ENCODE data around the gene C11orf91. TPM values are rescaled to one million over a fixed set of nuclear protein-coding genes. Genes with fewer than 3 reads are reported as not detected.

C11orf91 gene
- total RNA-seq, 2 experiments from 2014 or later, result not detected

- H2AFZ ChIP-seq (ENCODE audit: low read length), result no peak overlapping the region
- TF ChIP-seq EZH2phosphoT487 (IDR thresholded peaks at IDR 0.05; ENCODE audit: borderline replicate concordance, low read depth, low read length) (no peak), CTCF (conservative IDR thresholded peaks at IDR 0.05; ENCODE audit: low read length) (no peak)
- no peaks in the 10 kb centered on the region for H3K36me3 ChIP-seq (ENCODE audit: insufficient read depth, low read length)
- POLR2A ChIA-PET, result interaction anchor here (0.9 to 1.3 kb wide), 4 partner anchors 48 to 342 kb away, joined by 3 to 6 read pairs (median 3); partner anchors contain the start of gene CD59
- CTCF ChIA-PET (ENCODE audit: unreplicated experiment), result interaction anchor here (1.0 to 1.4 kb wide), 2 partner anchors 10 to 329 kb away, joined by 3 read pairs; no protein-coding TSS in a partner anchor
- H3K79me2 ChIP-seq (ENCODE audit: insufficient read depth, low read depth, low read length), result no peaks in the 10 kb centered on the region
- no peak for DNase-seq (ENCODE audit: low spot score)
- H3K27ac ChIP-seq (ENCODE audit: low read depth, low read length, poor library complexity, severe bottlenecking), result no peak overlapping the region
- intact Hi-C loops (cut with micrococcal nuclease; ENCODE audit: unreplicated experiment), result loop anchor here (2.0 to 5.0 kb wide), 2 partner anchors 147 to 522 kb away; no protein-coding TSS in a partner anchor
- H3K4me2 ChIP-seq (ENCODE audit: low read length), result no peak overlapping the region
- no TSS peak for BruUV-seq (replicated peaks)
- no peaks in the 10 kb centered on the region for H3K9me3 ChIP-seq (ENCODE audit: low read length)
- no peaks in the 10 kb centered on the region for H4K20me1 ChIP-seq (ENCODE audit: insufficient read depth, low read length)
- H3K4me3 ChIP-seq (ENCODE audit: low read depth, low read length, poor library complexity, severe bottlenecking), result no peak overlapping the region
- peaks cover 4% of the 10 kb centered on the region for H3K4me1 ChIP-seq (ENCODE audit: insufficient read depth, low read length, poor library complexity, severe bottlenecking)
- no peaks in the 10 kb centered on the region for H3K9me2 ChIP-seq (ENCODE audit: insufficient read depth, low read length)
These were observed 11.5 kb downstream of the C11orf91 start for GRCh38 chr11:33689085-33689484.

DNA sequence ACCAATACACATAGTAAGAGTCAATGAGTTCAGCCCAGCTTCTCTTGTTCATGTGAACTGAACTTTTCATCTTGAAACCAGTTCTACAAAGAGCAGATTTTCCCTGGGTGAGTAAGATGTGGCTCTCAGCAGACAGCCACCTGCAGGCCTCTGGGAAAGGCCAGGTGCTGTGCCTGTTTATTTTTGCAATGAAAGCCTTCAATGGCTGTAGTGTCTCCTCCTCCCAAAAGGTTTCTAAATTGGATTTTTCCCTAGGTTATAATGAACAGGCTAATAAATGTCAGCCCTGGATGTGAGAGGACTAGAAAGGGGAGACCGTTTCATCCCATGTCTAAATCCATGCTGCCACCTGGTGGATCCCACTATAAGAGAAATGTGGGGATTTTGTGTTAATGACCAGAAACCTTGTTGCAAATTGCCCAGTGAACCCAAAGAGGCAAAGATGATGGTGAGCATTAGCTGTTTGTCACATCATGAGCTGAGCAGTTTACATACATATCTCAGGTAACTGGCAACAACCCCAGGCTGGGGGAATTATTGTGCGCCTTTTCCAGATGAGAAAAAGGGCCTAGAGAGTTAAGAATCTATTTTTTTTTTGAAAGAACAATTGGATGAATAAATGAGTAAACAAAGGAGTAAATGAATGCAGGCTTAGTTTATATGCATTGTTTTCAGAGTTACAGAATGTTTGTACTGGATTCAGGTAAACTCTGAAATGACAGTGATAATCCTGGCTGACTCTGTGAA is 12.7 kb downstream of the C11orf91 start:
- H4K20me1 ChIP-seq (ENCODE audit: insufficient read depth, low read length), result no peaks in the 10 kb centered on the region
- H3K36me3 ChIP-seq (ENCODE audit: insufficient read depth, low read length), result no peaks in the 10 kb centered on the region
- ChIA-PET POLR2A (interaction anchor here (1.1 to 1.2 kb wide), 2 partner anchors 323 to 526 kb away, joined by 3 read pairs; partner anchors contain the start of gene CSTF3), CTCF (ENCODE audit: unreplicated experiment) (interaction anchor here (1.0 kb wide), 1 partner anchor 9 kb away, joined by 3 read pairs; no protein-coding TSS in a partner anchor)
- H2AFZ ChIP-seq (ENCODE audit: low read length), result no peak overlapping the region
- H3K4me3 ChIP-seq (ENCODE audit: low read depth, low read length, poor library complexity, severe bottlenecking), result no peak overlapping the region
- peaks cover 4% of the 10 kb centered on the region for H3K4me1 ChIP-seq (ENCODE audit: insufficient read depth, low read length, poor library complexity, severe bottlenecking)
- intact Hi-C loops (cut with micrococcal nuclease; ENCODE audit: unreplicated experiment), result loop anchor here (1.0 to 5.0 kb wide), 3 partner anchors 146 to 521 kb away; no protein-coding TSS in a partner anchor
- peak; percentile 74 for DNase-seq (ENCODE audit: low spot score)
- H3K9me3 ChIP-seq (ENCODE audit: low read length), result no peaks in the 10 kb centered on the region
- no peak overlapping the region for H3K27ac ChIP-seq (ENCODE audit: low read depth, low read length, poor library complexity, severe bottlenecking)
- no peaks in the 10 kb centered on the region for H3K79me2 ChIP-seq (ENCODE audit: insufficient read depth, low read depth, low read length)
- no TSS peak for BruUV-seq (replicated peaks)
- no peak overlapping the region for H3K4me2 ChIP-seq (ENCODE audit: low read length)
- H3K9me2 ChIP-seq (ENCODE audit: insufficient read depth, low read length), result no peaks in the 10 kb centered on the region
- TF ChIP-seq EZH2phosphoT487 (IDR thresholded peaks at IDR 0.05; ENCODE audit: borderline replicate concordance, low read depth, low read length) (no peak), CTCF (conservative IDR thresholded peaks at IDR 0.05; ENCODE audit: low read length) (peak; percentile 97)

GRCh38 chr11:33685082-33685481 is 15.5 kb downstream of the C11orf91 start:
- Histone ChIP-seq H3K9me3 (ENCODE audit: low read length) (no peaks in the 10 kb centered on the region), H2AFZ (ENCODE audit: low read length) (no peak overlapping the region), H3K4me1 (ENCODE audit: insufficient read depth, low read length, poor library complexity, severe bottlenecking) (peaks cover 4% of the 10 kb centered on the region), H3K4me3 (ENCODE audit: low read depth, low read length, poor library complexity, severe bottlenecking) (no peak overlapping the region), H3K4me2 (ENCODE audit: low read length) (no peak overlapping the region), H3K9me2 (ENCODE audit: insufficient read depth, low read length) (no peaks in the 10 kb centered on the region), H3K79me2 (ENCODE audit: insufficient read depth, low read depth, low read length) (no peaks in the 10 kb centered on the region), H3K27ac (ENCODE audit: low read depth, low read length, poor library complexity, severe bottlenecking) (no peak overlapping the region), H4K20me1 (ENCODE audit: insufficient read depth, low read length) (no peaks in the 10 kb centered on the region), H3K36me3 (ENCODE audit: insufficient read depth, low read length) (no peaks in the 10 kb centered on the region)
- BruUV-seq (replicated peaks), result no TSS peak
- ChIA-PET CTCF (ENCODE audit: unreplicated experiment) (no interaction called here), POLR2A (interaction anchor here (0.6 to 1.2 kb wide), 4 partner anchors 36 to 388 kb away, joined by 3 to 5 read pairs (median 4); no protein-coding TSS in a partner anchor)
- DNase-seq (ENCODE audit: low spot score), result no peak
- intact Hi-C loops (cut with micrococcal nuclease; ENCODE audit: unreplicated experiment), result loop anchor here (5.0 kb wide), 1 partner anchor 143 kb away; no protein-coding TSS in a partner anchor
- TF ChIP-seq CTCF (conservative IDR thresholded peaks at IDR 0.05; ENCODE audit: low read length) (no peak), EZH2phosphoT487 (IDR thresholded peaks at IDR 0.05; ENCODE audit: borderline replicate concordance, low read depth, low read length) (no peak)
